Epithelial cell of esophagus (primary cell): ENCODE data around the gene PCF11.

ENCODE experiments used
- DNase-seq: peaks from one replicate; pipeline ENCODE4 v3.0.0; 2010; ENCODE audit warnings: low read depth
- H3K4me3 ChIP-seq: 2 replicates; pipeline ENCODE4 v1.5.1; 2011; ENCODE audit warnings: mild to moderate bottlenecking, low read length, control low read depth
- TF ChIP-seq, protein P1 (sequence below): IDR thresholded peaks from 2 replicates; pipeline ENCODE4 v1.5.1; 2011; ENCODE audit warnings: low read depth, mild to moderate bottlenecking, low read length, control low read depth, inconsistent platforms; ENCODE audit not compliant: insufficient read depth; ENCODE audit errors: missing control alignments

PCF11 gene

DNA sequence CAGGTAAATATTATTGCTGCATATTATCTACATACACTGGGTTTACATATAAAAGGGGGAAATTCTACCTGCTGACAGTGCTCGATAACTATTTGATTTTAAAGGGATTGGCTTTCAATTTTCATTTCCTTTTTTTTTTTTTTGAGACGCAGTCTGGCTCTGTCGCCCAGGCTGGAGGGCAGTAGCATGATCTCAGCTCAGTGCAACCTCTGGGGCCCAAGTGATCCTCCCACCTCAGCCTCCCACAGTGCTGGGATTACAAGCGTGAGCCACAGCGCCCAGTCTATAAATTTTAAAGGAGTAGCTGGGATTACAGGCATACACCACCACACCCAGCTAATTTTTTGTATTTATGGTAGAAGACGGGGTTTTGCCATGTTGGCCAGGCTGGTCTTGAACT, 3.2 kb upstream of the PCF11 start:
- no peak for DNase-seq
- no peak overlapping the region for H3K4me3 ChIP-seq
- TF ChIP-seq, protein P1, sequence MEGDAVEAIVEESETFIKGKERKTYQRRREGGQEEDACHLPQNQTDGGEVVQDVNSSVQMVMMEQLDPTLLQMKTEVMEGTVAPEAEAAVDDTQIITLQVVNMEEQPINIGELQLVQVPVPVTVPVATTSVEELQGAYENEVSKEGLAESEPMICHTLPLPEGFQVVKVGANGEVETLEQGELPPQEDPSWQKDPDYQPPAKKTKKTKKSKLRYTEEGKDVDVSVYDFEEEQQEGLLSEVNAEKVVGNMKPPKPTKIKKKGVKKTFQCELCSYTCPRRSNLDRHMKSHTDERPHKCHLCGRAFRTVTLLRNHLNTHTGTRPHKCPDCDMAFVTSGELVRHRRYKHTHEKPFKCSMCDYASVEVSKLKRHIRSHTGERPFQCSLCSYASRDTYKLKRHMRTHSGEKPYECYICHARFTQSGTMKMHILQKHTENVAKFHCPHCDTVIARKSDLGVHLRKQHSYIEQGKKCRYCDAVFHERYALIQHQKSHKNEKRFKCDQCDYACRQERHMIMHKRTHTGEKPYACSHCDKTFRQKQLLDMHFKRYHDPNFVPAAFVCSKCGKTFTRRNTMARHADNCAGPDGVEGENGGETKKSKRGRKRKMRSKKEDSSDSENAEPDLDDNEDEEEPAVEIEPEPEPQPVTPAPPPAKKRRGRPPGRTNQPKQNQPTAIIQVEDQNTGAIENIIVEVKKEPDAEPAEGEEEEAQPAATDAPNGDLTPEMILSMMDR: no peak

DNA sequence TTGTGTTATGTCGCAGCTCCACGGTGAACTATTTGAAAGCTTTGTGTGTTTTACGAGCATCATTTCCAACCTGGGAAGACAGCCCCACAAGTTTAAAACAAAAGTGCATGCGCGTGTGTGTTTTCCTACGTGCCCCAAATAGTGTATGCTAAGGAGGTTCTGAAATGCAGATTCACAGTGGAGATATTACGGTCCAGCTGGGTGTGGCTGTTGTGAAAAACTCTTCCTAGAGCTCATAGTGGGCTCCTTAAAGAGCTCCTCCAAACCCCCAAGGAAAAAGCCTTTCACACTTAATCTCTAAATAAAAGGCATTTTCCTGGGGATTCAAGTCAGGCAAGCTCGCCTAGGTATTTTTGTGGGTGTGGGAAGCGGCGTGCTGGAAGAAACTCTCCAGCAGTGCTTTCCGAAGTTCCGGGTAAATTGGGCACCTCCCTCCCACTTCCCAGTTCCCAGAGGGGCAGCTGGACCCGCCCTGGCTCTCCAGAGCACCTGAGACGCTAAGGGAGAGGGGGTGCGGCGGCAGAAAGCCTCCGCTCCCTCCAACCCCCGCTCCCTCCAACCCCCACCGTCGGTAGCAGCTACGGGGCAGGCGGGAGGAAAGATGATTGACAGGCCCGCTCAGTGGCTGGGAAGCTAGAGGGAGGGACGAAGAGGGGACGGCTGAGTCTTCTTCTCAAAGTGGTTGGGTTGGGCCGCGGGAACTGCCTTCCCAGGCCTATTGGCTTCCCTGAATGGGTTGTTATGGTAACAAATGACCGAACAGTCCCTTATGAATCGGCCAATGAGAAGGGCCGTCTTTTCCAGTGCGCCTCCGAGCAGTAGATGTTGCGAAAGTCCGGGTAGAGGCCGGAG, 561 bp upstream of the PCF11 start:
- DNase-seq: peak; percentile 100
- peak overlapping the region; percentile 64 for H3K4me3 ChIP-seq
- TF ChIP-seq, protein P1: no peak

DNA sequence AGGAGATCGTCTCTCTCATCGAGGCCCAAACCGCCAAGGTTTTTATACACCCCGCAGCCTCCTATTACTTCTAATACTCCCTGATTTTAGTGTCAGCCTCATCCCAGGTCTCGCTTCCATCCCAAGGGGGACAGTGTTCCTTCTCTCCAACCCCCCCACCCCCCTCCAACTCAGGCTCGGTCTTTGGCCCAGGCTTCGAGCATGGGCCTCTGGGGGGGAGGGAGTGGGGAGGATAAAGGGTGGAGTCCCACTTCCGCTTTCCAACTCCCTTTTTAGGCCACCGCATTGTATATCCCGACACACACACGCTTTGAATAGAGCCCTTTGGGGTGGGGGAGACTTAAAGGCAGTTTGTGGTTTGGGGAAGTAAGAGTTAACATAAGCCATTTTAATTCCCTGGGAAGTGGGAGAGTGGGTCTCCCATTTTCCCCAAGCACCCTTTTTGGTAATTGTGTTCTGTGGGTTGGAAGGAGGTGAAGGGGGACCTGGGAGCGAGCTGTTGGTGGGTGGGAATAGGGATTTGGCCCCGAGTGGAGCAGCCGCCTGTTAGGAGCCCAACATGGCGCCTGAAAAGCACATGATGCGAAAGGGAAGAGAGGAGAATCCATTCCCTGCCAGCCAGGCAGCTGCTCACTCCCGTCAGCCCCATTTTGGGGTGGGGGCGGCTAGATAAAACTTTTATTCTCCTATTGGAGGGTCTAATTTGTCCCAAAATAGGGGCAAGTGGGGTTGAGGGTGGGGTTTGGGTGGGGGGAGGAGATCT, 844 bp downstream of the PCF11 start:
- TF ChIP-seq, protein P1: no peak
- peak; percentile 45 for DNase-seq
- peak overlapping the region; percentile 99 for H3K4me3 ChIP-seq

DNA sequence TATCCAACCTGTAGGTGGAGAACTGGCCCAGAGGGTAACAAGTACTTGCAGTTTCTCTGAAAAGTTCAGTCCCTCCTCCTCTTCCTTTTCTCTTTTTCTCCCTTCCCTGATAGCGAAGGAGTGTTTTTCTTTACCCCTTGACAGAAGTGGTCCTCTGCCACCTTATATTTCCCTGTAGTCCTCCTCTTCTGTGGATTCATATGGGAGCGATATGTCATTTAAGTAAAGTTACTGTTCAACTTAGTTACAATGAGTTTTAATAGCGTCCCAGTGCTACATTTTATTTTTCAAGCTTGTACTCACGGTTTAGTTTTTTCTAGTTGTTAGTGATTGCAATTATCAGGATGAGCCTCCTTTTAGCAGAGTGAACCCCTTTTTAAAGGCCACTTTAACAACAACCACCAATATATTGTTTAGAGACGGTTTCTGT, 1.4 kb downstream of the PCF11 start:
- H3K4me3 ChIP-seq: peak overlapping the region; percentile 99
- TF ChIP-seq, protein P1: no peak
- peak; percentile 50 for DNase-seq

DNA sequence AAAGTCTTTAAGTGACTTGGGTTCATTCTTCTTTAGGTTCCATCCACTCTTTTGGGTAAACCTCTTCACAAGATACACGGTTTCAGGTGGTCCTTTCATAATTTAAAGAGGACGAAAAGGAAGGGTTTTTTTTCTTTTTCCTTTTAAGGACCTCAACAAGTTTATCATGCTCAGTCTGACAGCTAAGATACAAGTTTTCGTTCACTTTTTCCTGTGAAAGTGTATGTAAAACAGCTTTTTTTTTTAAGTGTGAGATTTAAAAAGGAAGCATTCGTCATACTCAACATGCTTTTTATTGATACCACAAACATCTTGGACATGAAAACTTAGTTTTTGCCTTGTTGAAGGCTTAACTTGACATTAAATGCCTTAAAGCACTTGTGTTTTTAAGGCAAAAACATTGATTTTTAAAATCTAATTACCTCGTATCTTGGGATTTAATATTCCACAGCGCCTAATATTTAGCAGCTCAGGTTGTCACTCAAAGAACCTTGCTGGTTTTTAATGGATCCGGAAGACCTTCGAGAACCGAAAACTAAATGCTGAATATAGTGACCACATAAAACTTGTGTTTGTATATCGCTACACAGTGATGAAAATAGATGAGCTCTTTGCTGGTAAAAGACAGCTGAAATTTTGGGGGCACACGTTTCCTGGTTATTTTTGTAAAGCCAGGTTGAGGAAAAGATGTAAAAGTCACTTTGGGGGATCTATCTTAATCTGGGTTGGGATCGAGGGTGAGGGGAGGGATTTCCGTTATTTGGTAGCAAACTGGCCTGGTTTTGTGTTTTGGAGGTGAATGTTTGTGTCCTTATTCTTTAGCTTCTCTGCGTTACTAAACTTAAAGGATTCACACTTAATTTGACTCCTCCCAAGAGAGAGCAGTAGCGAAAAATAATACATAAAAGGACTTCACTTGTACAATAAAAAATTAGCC, 2.3 kb downstream of the PCF11 start:
- TF ChIP-seq, protein P1: no peak
- DNase-seq: no peak
- H3K4me3 ChIP-seq: peak overlapping the region; percentile 99

DNA sequence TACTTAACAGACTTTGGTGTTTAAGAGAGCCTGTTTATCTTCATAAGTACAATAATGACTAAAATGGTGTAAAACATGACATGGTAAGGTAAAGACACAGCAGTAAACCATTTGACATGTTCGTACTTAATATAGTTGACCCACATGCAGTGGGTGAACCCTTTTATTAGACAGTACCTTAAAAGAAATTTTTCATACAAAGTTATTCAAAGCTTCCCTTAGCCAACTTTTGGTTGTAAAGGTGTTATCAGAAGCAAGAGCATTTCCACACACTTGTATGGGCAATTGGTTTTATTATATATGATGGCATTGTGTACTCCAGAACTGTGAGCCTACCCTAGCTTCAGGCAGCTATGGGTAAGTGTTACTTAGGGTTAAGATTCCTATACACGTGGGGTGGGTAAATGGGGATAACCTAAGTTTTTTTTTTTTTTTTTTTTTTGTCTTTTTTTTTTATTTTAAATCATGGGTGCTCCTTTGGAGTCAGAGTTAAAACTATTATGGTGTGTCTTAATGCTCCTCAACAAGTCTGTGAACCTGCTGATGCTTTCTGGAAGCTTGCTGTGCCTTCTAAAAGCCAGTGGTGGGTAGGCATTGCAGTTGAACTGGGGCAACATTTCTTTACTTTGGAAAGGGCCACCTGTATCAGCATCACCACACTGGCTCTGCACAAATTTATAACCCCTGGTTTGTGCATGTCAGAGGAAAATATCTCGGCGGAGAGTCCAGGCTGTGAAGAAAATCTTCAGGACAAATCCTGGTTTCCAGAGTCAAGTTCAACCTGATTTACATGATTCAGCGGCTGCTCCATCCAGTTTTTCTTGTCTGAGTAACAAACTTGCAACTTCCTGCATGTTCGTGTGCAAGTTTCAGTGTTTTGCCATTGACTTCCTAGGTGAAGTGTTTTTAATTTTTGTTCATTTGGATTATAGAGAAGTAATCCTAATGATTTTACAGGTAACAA, 3.3 kb downstream of the PCF11 start:
- TF ChIP-seq, protein P1: no peak
- H3K4me3 ChIP-seq: peak overlapping the region; percentile 99
- DNase-seq: peak; percentile 95
